ENCODE measurements around the gene MGA. TPM values are rescaled to one million over a fixed set of nuclear protein-coding genes. Genes with fewer than 3 reads are reported as not detected.
A peak's percentile ranks its signal among the peaks of the same experiment; 100 is the strongest.

Gene MGA
- total RNA-seq, 1 experiment from 2014 or later = 21.4 TPM

GRCh38 chr15:41671656-41672648, 11.7 kb downstream of the MGA start:
- Histone ChIP-seq H3K27me3 (ENCODE audit: control insufficient read depth, insufficient read depth, low read length) (no peaks in the 10 kb centered on the region), H3K4me3 (ENCODE audit: insufficient read depth, low read depth, low read length) (no peak overlapping the region), H3K36me3 (replicated peaks; ENCODE audit: control insufficient read depth, insufficient read depth, low read length) (peaks cover 4% of the 10 kb centered on the region)
- no peak for DNase-seq

GRCh38 chr15:41675337-41675736, 15.1 kb downstream of the MGA start:
- DNase-seq = no peak
- H3K27me3 ChIP-seq (ENCODE audit: control insufficient read depth, insufficient read depth, low read length) = no peaks in the 10 kb centered on the region
- no peak overlapping the region for H3K4me3 ChIP-seq (ENCODE audit: insufficient read depth, low read depth, low read length)
- H3K36me3 ChIP-seq (replicated peaks; ENCODE audit: control insufficient read depth, insufficient read depth, low read length) = no peaks in the 10 kb centered on the region

DNA sequence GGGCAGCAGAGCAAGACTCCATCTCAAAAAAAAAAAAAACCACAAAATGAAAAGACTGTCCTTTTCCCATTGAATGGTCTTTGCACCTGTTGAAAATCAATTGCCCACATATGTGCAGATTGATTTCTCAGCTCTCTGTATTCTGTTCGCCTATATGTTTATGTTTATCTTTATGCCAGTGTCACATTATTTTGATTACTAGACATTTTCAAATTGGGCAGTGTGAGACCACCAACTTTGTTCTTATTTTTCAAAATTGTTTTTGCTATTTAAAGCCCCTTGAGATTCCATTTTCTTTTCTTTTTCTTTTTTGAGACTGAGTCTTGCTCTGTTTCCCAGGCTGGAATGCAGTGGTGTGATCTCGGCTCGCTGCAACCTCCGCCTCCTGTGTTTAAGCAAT, 18.5 kb downstream of the MGA start:
- H3K36me3 ChIP-seq (replicated peaks; ENCODE audit: control insufficient read depth, insufficient read depth, low read length) = no peaks in the 10 kb centered on the region
- H3K27me3 ChIP-seq (ENCODE audit: control insufficient read depth, insufficient read depth, low read length) = no peaks in the 10 kb centered on the region
- H3K4me3 ChIP-seq (ENCODE audit: insufficient read depth, low read depth, low read length) = no peak overlapping the region
- no peak for DNase-seq

- Histone ChIP-seq H3K4me3 (ENCODE audit: insufficient read depth, low read depth, low read length) (no peak overlapping the region), H3K27me3 (ENCODE audit: control insufficient read depth, insufficient read depth, low read length) (no peaks in the 10 kb centered on the region), H3K36me3 (replicated peaks; ENCODE audit: control insufficient read depth, insufficient read depth, low read length) (no peaks in the 10 kb centered on the region)
- DNase-seq = no peak
Observed at GRCh38 chr15:41683955-41684354, 23.8 kb downstream of the MGA start.

DNA sequence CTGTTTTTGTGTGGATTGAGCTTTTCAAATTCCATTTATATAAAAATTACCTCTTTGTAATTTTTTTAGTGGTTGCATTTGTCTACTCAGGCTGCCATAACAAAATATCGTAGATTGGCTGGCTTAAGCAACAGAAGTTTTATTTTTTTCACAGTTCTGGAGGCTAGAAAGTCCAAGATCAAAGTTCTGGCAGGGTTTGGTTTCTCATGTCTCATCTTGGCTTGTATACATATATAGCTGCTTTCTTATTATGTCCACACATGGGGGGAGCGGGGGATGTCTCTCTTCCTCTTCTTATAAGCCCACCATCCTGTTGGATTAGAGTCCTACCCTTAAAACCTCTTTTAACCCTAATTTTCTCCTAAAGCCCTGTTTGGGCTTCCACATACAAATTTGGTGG, 28.5 kb downstream of the MGA start:
- no peak for DNase-seq
- Histone ChIP-seq H3K4me3 (ENCODE audit: insufficient read depth, low read depth, low read length) (no peak overlapping the region), H3K27me3 (ENCODE audit: control insufficient read depth, insufficient read depth, low read length) (no peaks in the 10 kb centered on the region), H3K36me3 (replicated peaks; ENCODE audit: control insufficient read depth, insufficient read depth, low read length) (no peaks in the 10 kb centered on the region)

DNA sequence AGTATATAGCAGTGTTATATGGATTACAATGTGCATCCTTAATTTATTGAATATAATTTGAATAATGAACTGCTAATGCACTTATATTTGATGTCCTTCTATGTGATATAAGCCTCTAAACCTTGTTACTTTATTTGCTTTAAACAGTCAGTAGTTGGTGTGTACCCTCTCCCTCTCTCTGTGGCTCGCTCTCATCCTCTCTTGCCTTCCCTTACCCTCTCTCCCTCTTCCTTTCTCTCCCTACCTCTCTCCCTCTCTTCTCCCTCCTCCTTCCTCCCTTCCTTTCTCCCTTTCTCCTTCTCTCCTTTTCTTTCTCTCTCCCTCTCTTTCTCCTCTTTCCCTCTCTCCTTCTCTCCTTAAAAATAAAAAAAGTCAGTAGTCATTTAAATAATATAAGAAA, 28.9 kb downstream of the MGA start:
- no peaks in the 10 kb centered on the region for H3K27me3 ChIP-seq (ENCODE audit: control insufficient read depth, insufficient read depth, low read length)
- no peak overlapping the region for H3K4me3 ChIP-seq (ENCODE audit: insufficient read depth, low read depth, low read length)
- DNase-seq = no peak
- no peaks in the 10 kb centered on the region for H3K36me3 ChIP-seq (replicated peaks; ENCODE audit: control insufficient read depth, insufficient read depth, low read length)

- Histone ChIP-seq H3K36me3 (replicated peaks; ENCODE audit: control insufficient read depth, insufficient read depth, low read length) (no peaks in the 10 kb centered on the region), H3K27me3 (ENCODE audit: control insufficient read depth, insufficient read depth, low read length) (no peaks in the 10 kb centered on the region), H3K4me3 (ENCODE audit: insufficient read depth, low read depth, low read length) (no peak overlapping the region)
- DNase-seq = no peak
Observed at GRCh38 chr15:41689834-41690233, 29.6 kb downstream of the MGA start.

DNA sequence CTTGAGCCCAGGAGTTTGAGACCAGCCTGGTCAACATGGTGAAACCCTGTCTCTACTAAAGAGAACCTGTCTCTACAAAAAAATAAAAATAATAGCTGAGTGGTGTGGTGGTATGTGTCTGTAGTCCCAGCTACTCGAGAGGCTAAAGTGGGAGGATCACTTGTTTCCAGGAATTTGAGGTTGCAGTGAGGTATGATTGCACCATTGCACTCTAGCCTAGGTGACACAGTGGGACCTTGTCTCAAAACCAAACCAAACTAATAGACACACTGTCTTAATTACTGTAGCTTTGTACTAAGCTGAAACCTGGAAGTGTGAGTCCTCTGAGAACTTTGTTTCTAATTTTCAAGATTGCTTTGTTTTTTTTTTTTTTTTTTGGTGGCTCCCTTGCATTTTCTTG, 30.4 kb downstream of the MGA start:
- H3K36me3 ChIP-seq (replicated peaks; ENCODE audit: control insufficient read depth, insufficient read depth, low read length) = no peaks in the 10 kb centered on the region
- H3K27me3 ChIP-seq (ENCODE audit: control insufficient read depth, insufficient read depth, low read length) = no peaks in the 10 kb centered on the region
- H3K4me3 ChIP-seq (ENCODE audit: insufficient read depth, low read depth, low read length) = no peak overlapping the region
- no peak for DNase-seq

DNA sequence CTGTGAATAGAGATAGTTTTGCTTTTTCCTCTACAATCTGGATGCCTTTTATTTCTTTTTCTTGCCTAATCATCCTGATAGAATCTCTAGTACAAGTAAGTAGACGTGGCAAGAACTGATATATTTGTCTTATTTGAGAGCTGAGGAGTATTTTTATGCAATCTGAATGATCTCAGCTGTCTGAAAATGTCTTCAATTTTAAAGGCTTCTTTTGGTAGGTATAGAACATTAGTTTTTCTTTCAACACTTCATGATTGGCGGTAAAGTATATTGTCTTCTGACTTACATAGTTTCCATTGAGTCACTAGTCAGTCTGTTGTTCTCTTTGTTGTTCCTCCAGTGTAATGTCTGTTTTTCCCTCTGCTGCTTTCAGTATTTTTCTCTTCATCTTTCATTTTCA, 31.3 kb downstream of the MGA start:
- DNase-seq = no peak
- H3K4me3 ChIP-seq (ENCODE audit: insufficient read depth, low read depth, low read length) = no peak overlapping the region
- no peaks in the 10 kb centered on the region for H3K36me3 ChIP-seq (replicated peaks; ENCODE audit: control insufficient read depth, insufficient read depth, low read length)
- no peaks in the 10 kb centered on the region for H3K27me3 ChIP-seq (ENCODE audit: control insufficient read depth, insufficient read depth, low read length)

GRCh38 chr15:41692049-41692448, 31.8 kb downstream of the MGA start:
- Histone ChIP-seq H3K27me3 (ENCODE audit: control insufficient read depth, insufficient read depth, low read length) (no peaks in the 10 kb centered on the region), H3K36me3 (replicated peaks; ENCODE audit: control insufficient read depth, insufficient read depth, low read length) (no peaks in the 10 kb centered on the region), H3K4me3 (ENCODE audit: insufficient read depth, low read depth, low read length) (no peak overlapping the region)
- DNase-seq = no peak

GRCh38 chr15:41693757-41694156, 33.6 kb downstream of the MGA start:
- Histone ChIP-seq H3K4me3 (ENCODE audit: insufficient read depth, low read depth, low read length) (no peak overlapping the region), H3K27me3 (ENCODE audit: control insufficient read depth, insufficient read depth, low read length) (no peaks in the 10 kb centered on the region), H3K36me3 (replicated peaks; ENCODE audit: control insufficient read depth, insufficient read depth, low read length) (no peaks in the 10 kb centered on the region)
- no peak for DNase-seq

DNA sequence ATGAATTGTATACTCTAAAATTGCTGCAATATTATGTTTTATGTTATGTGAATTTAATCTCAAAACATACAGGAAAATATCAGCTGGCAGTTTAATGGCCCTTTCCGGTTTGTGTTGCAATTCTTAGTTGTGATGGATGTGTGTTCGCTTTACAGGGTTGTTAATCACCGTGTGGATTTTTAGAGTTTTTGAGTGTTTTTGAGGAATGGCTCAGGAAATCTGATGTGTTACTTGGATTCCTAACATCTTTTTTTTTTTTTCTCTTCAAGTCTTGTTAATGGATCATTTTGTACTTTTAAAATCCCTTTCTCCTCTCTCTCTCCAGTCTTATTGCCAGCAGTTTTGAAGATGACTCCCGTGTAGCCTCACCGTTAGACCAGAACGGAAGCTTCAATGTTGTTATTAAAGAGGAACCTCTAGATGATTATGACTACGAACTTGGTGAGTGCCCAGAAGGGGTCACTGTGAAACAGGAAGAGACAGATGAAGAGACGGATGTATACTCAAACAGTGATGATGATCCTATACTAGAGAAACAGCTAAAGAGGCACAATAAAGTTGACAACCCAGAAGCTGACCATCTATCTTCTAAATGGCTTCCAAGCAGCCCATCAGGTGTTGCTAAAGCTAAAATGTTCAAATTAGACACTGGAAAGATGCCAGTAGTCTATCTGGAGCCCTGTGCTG, 35.7 kb downstream of the MGA start:
- H3K4me3 ChIP-seq (ENCODE audit: insufficient read depth, low read depth, low read length) = no peak overlapping the region
- H3K27me3 ChIP-seq (ENCODE audit: control insufficient read depth, insufficient read depth, low read length) = no peaks in the 10 kb centered on the region
- peak; percentile 41 for DNase-seq
- H3K36me3 ChIP-seq (replicated peaks; ENCODE audit: control insufficient read depth, insufficient read depth, low read length) = no peaks in the 10 kb centered on the region; the same call in 1 of the 2 replicates

DNA sequence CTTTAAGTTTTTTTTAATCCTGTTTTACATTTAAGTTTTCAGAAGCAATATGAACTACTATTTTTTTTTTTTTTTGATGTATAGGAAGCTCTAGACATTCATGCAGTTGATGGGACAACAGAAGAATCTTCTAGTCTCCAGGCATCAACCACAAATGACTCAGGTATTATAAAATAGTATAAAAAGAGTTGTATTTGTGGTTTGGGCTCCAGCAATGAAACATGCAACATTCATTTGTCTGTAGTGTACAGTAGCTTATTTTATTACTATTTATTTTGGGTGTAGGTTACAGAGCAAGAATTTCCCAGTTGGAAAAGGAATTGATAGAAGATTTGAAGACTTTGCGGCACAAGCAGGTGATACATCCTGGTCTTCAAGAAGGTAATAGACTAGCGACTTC, 38.6 kb downstream of the MGA start:
- DNase-seq = no peak
- no peaks in the 10 kb centered on the region for H3K27me3 ChIP-seq (ENCODE audit: control insufficient read depth, insufficient read depth, low read length)
- H3K4me3 ChIP-seq (ENCODE audit: insufficient read depth, low read depth, low read length) = no peak overlapping the region
- H3K36me3 ChIP-seq (replicated peaks; ENCODE audit: control insufficient read depth, insufficient read depth, low read length) = no peaks in the 10 kb centered on the region; the same call in 1 of the 2 replicates

GRCh38 chr15:41703120-41703519, 42.9 kb downstream of the MGA start:
- Histone ChIP-seq H3K4me3 (ENCODE audit: insufficient read depth, low read depth, low read length) (no peak overlapping the region), H3K36me3 (replicated peaks; ENCODE audit: control insufficient read depth, insufficient read depth, low read length) (no peaks in the 10 kb centered on the region; the same call in 1 of the 2 replicates), H3K27me3 (ENCODE audit: control insufficient read depth, insufficient read depth, low read length) (no peaks in the 10 kb centered on the region)
- no peak for DNase-seq

- H3K27me3 ChIP-seq (ENCODE audit: control insufficient read depth, insufficient read depth, low read length) = no peaks in the 10 kb centered on the region
- no peak for DNase-seq
- no peak overlapping the region for H3K4me3 ChIP-seq (ENCODE audit: insufficient read depth, low read depth, low read length)
- peaks cover 8% of the 10 kb centered on the region for H3K36me3 ChIP-seq (replicated peaks; ENCODE audit: control insufficient read depth, insufficient read depth, low read length)
Observed at GRCh38 chr15:41713047-41713446, 52.8 kb downstream of the MGA start.
